Endothelial cell (in vitro differentiated cells): Measurements from ENCODE around the gene IGF2R. TPM values are rescaled to one million over a fixed set of nuclear protein-coding genes. Genes with fewer than 3 reads are reported as not detected.

Experiments used
- DNase-seq: peaks from one replicate; pipeline ENCODE4 v3.0.0; 2021; ENCODE audit warnings: low spot score
- H3K27ac Mint-ChIP-seq: one replicate; pipeline ENCODE4 v1.8.0; 2021; ENCODE audit warnings: mixed read lengths, inconsistent platforms; ENCODE audit not compliant: unreplicated experiment
- H3K27me3 Mint-ChIP-seq: one replicate; pipeline ENCODE4 v1.8.0; 2021; ENCODE audit warnings: mild to moderate bottlenecking, moderate library complexity, mixed read lengths, inconsistent platforms; ENCODE audit not compliant: unreplicated experiment
- H3K36me3 Mint-ChIP-seq: one replicate; pipeline ENCODE4 v1.8.0; 2021; ENCODE audit warnings: mild to moderate bottlenecking, low read depth, mixed read lengths, inconsistent platforms; ENCODE audit not compliant: unreplicated experiment
- H3K4me1 Mint-ChIP-seq: one replicate; pipeline ENCODE4 v1.8.0; 2021; ENCODE audit warnings: mild to moderate bottlenecking, mixed read lengths, inconsistent platforms; ENCODE audit not compliant: unreplicated experiment
- H3K4me3 Mint-ChIP-seq: one replicate; pipeline ENCODE4 v1.8.0; 2021; ENCODE audit warnings: mild to moderate bottlenecking, mixed read lengths, inconsistent platforms; ENCODE audit not compliant: unreplicated experiment
- H3K9me3 Mint-ChIP-seq: one replicate; pipeline ENCODE4 v1.8.0; 2021; ENCODE audit warnings: mixed read lengths, inconsistent platforms; ENCODE audit not compliant: unreplicated experiment
- total RNA-seq: library from RNA; stranded (reverse); fragmentation: NEBNext Ultra II Directional; extraction: Animal tissue kit (Norgen Biotek cat#: 25700); gene quantifications from one replicate; pipeline ENCODE4 v1.2.1, GENCODE V29; 2021; ENCODE audit not compliant: unreplicated experiment
- TF ChIP-seq, protein P1 (sequence below): fragments of 200-600 bp; sonication (generic); IDR thresholded peaks from one replicate; pipeline ENCODE4 v1.5.0; 2021; ENCODE audit warnings: antibody characterized with exemption; ENCODE audit not compliant: unreplicated experiment

The IGF2R gene
- total RNA-seq, 1 donor from 2014 or later, result 108 TPM

GRCh38 chr6:160156842-160157241, 188.0 kb downstream of the IGF2R start:
- H3K36me3 Mint-ChIP-seq, result peaks cover 12% of the 10 kb centered on the region
- no peaks in the 10 kb centered on the region for H3K4me1 Mint-ChIP-seq
- no peak for DNase-seq
- H3K9me3 Mint-ChIP-seq, result no peaks in the 10 kb centered on the region
- H3K4me3 Mint-ChIP-seq, result no peak overlapping the region
- H3K27ac Mint-ChIP-seq, result no peak overlapping the region
- TF ChIP-seq, protein P1, sequence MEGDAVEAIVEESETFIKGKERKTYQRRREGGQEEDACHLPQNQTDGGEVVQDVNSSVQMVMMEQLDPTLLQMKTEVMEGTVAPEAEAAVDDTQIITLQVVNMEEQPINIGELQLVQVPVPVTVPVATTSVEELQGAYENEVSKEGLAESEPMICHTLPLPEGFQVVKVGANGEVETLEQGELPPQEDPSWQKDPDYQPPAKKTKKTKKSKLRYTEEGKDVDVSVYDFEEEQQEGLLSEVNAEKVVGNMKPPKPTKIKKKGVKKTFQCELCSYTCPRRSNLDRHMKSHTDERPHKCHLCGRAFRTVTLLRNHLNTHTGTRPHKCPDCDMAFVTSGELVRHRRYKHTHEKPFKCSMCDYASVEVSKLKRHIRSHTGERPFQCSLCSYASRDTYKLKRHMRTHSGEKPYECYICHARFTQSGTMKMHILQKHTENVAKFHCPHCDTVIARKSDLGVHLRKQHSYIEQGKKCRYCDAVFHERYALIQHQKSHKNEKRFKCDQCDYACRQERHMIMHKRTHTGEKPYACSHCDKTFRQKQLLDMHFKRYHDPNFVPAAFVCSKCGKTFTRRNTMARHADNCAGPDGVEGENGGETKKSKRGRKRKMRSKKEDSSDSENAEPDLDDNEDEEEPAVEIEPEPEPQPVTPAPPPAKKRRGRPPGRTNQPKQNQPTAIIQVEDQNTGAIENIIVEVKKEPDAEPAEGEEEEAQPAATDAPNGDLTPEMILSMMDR, result no peak
- peaks cover 1% of the 10 kb centered on the region for H3K27me3 Mint-ChIP-seq

- H3K27me3 Mint-ChIP-seq, result no peaks in the 10 kb centered on the region
- peaks cover 6% of the 10 kb centered on the region for H3K36me3 Mint-ChIP-seq
- H3K4me3 Mint-ChIP-seq, result no peak overlapping the region
- no peak for DNase-seq
- H3K9me3 Mint-ChIP-seq, result no peaks in the 10 kb centered on the region
- no peaks in the 10 kb centered on the region for H3K4me1 Mint-ChIP-seq
- H3K27ac Mint-ChIP-seq, result no peak overlapping the region
- TF ChIP-seq, protein P1, result no peak
Measured at GRCh38 chr6:160160450-160160849, 191.6 kb downstream of the IGF2R start.

Other genes starting within 250 kb of the IGF2R start
- 95.4 TPM for gene WTAP, start 241.6 kb upstream of the IGF2R start, total RNA-seq
- 119 TPM for gene ACAT2, start 207.0 kb upstream of the IGF2R start, total RNA-seq
- 213 TPM for gene TCP1, start 179.5 kb upstream of the IGF2R start, total RNA-seq
- gene MRPL18, start 178.6 kb upstream of the IGF2R start, total RNA-seq, result 31.0 TPM
- not detected for gene PNLDC1, start 168.8 kb upstream of the IGF2R start, total RNA-seq
- gene MAS1, start 78.1 kb upstream of the IGF2R start, total RNA-seq, result not detected
- 2.7 TPM for gene SLC22A1, start 152.7 kb downstream of the IGF2R start, total RNA-seq